ENCODE data around the gene LPCAT4. TPM values are rescaled to one million over a fixed set of nuclear protein-coding genes. Genes with fewer than 3 reads are reported as not detected.

The LPCAT4 gene
- total RNA-seq, 2 experiments from 2014 or later = 44.3 to 74.5 TPM

DNA sequence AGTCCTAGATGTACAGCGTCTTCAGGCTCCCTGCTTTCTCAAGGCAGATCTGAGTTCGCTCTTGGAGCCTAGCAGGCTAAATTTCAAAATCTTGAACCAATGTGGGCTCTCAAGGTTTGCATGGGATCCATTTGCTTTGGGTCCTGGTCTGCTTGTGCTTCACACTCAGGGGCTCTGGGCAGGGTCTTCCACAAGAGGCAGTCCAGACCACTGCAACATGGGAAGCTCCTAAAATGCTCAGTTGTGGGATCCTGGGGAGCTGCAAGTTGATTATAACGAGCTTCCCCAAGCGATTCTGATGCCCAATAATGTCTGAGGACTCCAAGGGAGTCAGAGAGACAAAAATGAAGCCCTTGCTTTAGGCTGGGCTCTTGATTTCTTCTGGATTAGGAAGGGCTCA is 17.2 kb downstream of the LPCAT4 start:
- ChIA-PET CTCF (ENCODE audit: unreplicated experiment) (no interaction called here), POLR2A (no interaction called here)
- intact Hi-C loops (cut with micrococcal nuclease; ENCODE audit: unreplicated experiment) = no loop called here
- Histone ChIP-seq H3K4me2 (ENCODE audit: low read length) (no peak overlapping the region), H3K4me3 (ENCODE audit: low read depth, low read length, poor library complexity, severe bottlenecking) (no peak overlapping the region), H3K79me2 (ENCODE audit: insufficient read depth, low read depth, low read length) (no peaks in the 10 kb centered on the region), H3K27ac (ENCODE audit: low read depth, low read length, poor library complexity, severe bottlenecking) (no peak overlapping the region), H2AFZ (ENCODE audit: low read length) (no peak overlapping the region), H3K36me3 (ENCODE audit: insufficient read depth, low read length) (peaks cover 4% of the 10 kb centered on the region; the same call in 1 of the 2 replicates), H3K9me2 (ENCODE audit: insufficient read depth, low read length) (no peaks in the 10 kb centered on the region), H3K9me3 (ENCODE audit: low read length) (no peaks in the 10 kb centered on the region), H4K20me1 (ENCODE audit: insufficient read depth, low read length) (no peaks in the 10 kb centered on the region), H3K4me1 (ENCODE audit: insufficient read depth, low read length, poor library complexity, severe bottlenecking) (no peaks in the 10 kb centered on the region)
- DNase-seq (ENCODE audit: low spot score) = no peak
- BruUV-seq (replicated peaks) = no TSS peak
- TF ChIP-seq EZH2phosphoT487 (IDR thresholded peaks at IDR 0.05; ENCODE audit: borderline replicate concordance, low read depth, low read length) = no peak
- TF ChIP-seq, protein P1, sequence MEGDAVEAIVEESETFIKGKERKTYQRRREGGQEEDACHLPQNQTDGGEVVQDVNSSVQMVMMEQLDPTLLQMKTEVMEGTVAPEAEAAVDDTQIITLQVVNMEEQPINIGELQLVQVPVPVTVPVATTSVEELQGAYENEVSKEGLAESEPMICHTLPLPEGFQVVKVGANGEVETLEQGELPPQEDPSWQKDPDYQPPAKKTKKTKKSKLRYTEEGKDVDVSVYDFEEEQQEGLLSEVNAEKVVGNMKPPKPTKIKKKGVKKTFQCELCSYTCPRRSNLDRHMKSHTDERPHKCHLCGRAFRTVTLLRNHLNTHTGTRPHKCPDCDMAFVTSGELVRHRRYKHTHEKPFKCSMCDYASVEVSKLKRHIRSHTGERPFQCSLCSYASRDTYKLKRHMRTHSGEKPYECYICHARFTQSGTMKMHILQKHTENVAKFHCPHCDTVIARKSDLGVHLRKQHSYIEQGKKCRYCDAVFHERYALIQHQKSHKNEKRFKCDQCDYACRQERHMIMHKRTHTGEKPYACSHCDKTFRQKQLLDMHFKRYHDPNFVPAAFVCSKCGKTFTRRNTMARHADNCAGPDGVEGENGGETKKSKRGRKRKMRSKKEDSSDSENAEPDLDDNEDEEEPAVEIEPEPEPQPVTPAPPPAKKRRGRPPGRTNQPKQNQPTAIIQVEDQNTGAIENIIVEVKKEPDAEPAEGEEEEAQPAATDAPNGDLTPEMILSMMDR (conservative IDR thresholded peaks at IDR 0.05; ENCODE audit: low read length) = no peak

DNA sequence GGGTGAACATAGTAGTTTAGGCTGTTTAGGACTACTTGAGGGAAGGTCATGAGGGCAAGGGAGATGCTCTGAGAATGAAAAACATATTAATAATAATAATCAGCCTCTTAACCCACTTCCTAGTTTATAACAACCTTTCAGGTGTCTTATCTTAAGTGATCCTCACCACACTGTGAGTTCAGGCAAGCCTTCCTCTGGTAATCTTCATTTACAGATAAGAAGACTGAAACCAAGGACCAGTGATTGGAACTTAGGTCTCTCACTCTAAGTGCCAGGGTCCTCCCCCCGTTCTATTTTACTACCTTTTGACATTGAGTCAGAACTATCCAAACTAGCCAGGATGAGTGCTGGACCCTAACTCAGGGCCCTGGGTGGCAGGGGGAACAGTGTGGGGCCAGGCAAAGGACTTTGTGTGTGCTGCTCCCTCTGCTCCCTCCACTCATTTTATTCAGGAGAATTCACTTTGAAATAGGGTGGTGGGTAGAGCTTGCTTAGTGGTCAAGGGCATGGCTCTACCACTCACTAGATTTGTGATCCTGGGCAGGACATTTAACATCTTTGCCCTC is 18.2 kb downstream of the LPCAT4 start:
- BruUV-seq (replicated peaks) = no TSS peak
- intact Hi-C loops (cut with micrococcal nuclease; ENCODE audit: unreplicated experiment) = no loop called here
- Histone ChIP-seq H3K9me2 (ENCODE audit: insufficient read depth, low read length) (no peaks in the 10 kb centered on the region), H3K4me1 (ENCODE audit: insufficient read depth, low read length, poor library complexity, severe bottlenecking) (no peaks in the 10 kb centered on the region), H3K36me3 (ENCODE audit: insufficient read depth, low read length) (peaks cover under 1% of the 10 kb centered on the region; the same call in 1 of the 2 replicates), H3K4me3 (ENCODE audit: low read depth, low read length, poor library complexity, severe bottlenecking) (no peak overlapping the region), H3K27ac (ENCODE audit: low read depth, low read length, poor library complexity, severe bottlenecking) (no peak overlapping the region), H2AFZ (ENCODE audit: low read length) (no peak overlapping the region), H3K79me2 (ENCODE audit: insufficient read depth, low read depth, low read length) (no peaks in the 10 kb centered on the region), H3K9me3 (ENCODE audit: low read length) (no peaks in the 10 kb centered on the region), H3K4me2 (ENCODE audit: low read length) (no peak overlapping the region), H4K20me1 (ENCODE audit: insufficient read depth, low read length) (no peaks in the 10 kb centered on the region)
- TF ChIP-seq EZH2phosphoT487 (IDR thresholded peaks at IDR 0.05; ENCODE audit: borderline replicate concordance, low read depth, low read length) = no peak
- TF ChIP-seq, protein P1 (conservative IDR thresholded peaks at IDR 0.05; ENCODE audit: low read length) = no peak
- POLR2A ChIA-PET = interaction anchor here (0.7 kb wide), 1 partner anchor 67 kb away, joined by 3 read pairs; no protein-coding TSS in a partner anchor
- CTCF ChIA-PET (ENCODE audit: unreplicated experiment) = no interaction called here
- DNase-seq (ENCODE audit: low spot score) = no peak

DNA sequence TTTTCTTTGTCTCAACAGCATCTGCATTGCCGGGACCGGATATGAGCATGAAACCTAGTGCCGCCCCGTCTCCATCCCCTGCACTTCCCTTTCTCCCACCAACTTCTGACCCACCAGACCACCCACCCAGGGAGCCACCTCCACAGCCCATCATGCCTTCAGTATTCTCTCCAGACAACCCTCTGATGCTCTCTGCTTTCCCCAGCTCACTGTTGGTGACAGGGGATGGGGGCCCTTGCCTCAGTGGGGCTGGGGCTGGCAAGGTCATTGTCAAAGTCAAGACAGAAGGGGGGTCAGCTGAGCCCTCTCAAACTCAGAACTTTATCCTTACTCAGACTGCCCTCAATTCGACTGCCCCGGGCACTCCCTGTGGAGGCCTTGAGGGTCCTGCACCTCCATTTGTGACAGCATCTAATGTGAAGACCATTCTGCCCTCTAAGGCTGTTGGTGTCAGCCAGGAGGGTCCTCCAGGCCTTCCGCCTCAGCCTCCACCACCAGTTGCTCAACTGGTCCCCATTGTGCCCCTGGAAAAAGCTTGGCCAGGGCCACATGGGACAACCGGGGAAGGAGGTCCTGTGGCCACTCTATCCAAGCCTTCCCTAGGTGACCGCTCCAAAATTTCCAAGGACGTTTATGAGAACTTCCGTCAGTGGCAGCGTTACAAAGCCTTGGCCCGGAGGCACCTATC is 18.9 kb downstream of the LPCAT4 start:
- Histone ChIP-seq H3K36me3 (ENCODE audit: insufficient read depth, low read length) (no peaks in the 10 kb centered on the region), H3K27ac (ENCODE audit: low read depth, low read length, poor library complexity, severe bottlenecking) (no peak overlapping the region), H3K4me3 (ENCODE audit: low read depth, low read length, poor library complexity, severe bottlenecking) (no peak overlapping the region), H3K4me2 (ENCODE audit: low read length) (no peak overlapping the region), H3K4me1 (ENCODE audit: insufficient read depth, low read length, poor library complexity, severe bottlenecking) (no peaks in the 10 kb centered on the region), H4K20me1 (ENCODE audit: insufficient read depth, low read length) (no peaks in the 10 kb centered on the region), H3K9me2 (ENCODE audit: insufficient read depth, low read length) (no peaks in the 10 kb centered on the region), H3K79me2 (ENCODE audit: insufficient read depth, low read depth, low read length) (no peaks in the 10 kb centered on the region), H3K9me3 (ENCODE audit: low read length) (no peaks in the 10 kb centered on the region), H2AFZ (ENCODE audit: low read length) (no peak overlapping the region)
- TF ChIP-seq, protein P1 (conservative IDR thresholded peaks at IDR 0.05; ENCODE audit: low read length) = no peak
- POLR2A ChIA-PET = interaction anchor here (0.7 kb wide), 1 partner anchor 66 kb away, joined by 3 read pairs; no protein-coding TSS in a partner anchor
- no peak for DNase-seq (ENCODE audit: low spot score)
- CTCF ChIA-PET (ENCODE audit: unreplicated experiment) = no interaction called here
- intact Hi-C loops (cut with micrococcal nuclease; ENCODE audit: unreplicated experiment) = no loop called here
- no TSS peak for BruUV-seq (replicated peaks)

All from OCI-LY7 (cell line).